Kidney (tissue), 14 donors: Measurements from ENCODE around the gene WNK2. TPM values are rescaled to one million over a fixed set of nuclear protein-coding genes. Genes with fewer than 3 reads are reported as not detected.

Experiments
- DNase-seq, 5 donors: peaks; one replicate each; pipeline ENCODE4 v3.0.0-alpha.2; 2013 to 2020
- FAIRE-seq: peaks from 2 replicates; lab custom pipeline; 2012; peaks lifted over from hg19 to GRCh38; lab: Jason Lieb, UNC
- H3K27ac ChIP-seq, 2 donors: one replicate each; pipeline ENCODE4 v1.7.0; 2013; ENCODE audit warnings: low read depth in 2 of 2, low read length in 2 of 2, inconsistent platforms in 1 of 2
- H3K27me3 ChIP-seq: one replicate; pipeline ENCODE4 v1.7.1; 2013; ENCODE audit warnings: low read length, inconsistent platforms; ENCODE audit not compliant: control insufficient read depth, insufficient read depth
- H3K36me3 ChIP-seq, 3 donors: one replicate each; pipeline versions ENCODE4 v1.7.0 to v1.7.1; 2013; ENCODE audit warnings: low read length in 3 of 3, control low read depth in 1 of 3, inconsistent platforms in 1 of 3; ENCODE audit not compliant: insufficient read depth in 3 of 3, control insufficient read depth in 2 of 3
- H3K4me1 ChIP-seq, 3 donors: one replicate each; pipeline versions ENCODE4 v1.7.0 to v1.7.1; 2013; ENCODE audit warnings: low read length in 3 of 3, inconsistent platforms in 1 of 3, low read depth in 1 of 3; ENCODE audit not compliant: control insufficient read depth in 2 of 3, insufficient read depth in 2 of 3
- H3K4me3 ChIP-seq, 3 donors: one replicate each; pipeline versions ENCODE4 v1.7.0 to v1.8.1; 2013; ENCODE audit warnings: low read length in 3 of 3, control low read depth in 1 of 3, inconsistent platforms in 1 of 3
- H3K9ac ChIP-seq, 3 donors: one replicate each; pipeline versions ENCODE4 v1.7.0 to v1.7.1; 2013; ENCODE audit warnings: low read length in 3 of 3, control low read depth in 1 of 3, inconsistent platforms in 1 of 3
- H3K9me3 ChIP-seq, 3 donors: one replicate each; pipeline versions ENCODE4 v1.7.0 to v1.7.1; 2013; ENCODE audit warnings: low read length in 3 of 3, control low read depth in 1 of 3, inconsistent platforms in 1 of 3; ENCODE audit not compliant: control insufficient read depth in 2 of 3, insufficient read depth in 1 of 3
- CTCF ChIP-seq: IDR thresholded peaks from 3 replicates; pipeline ENCODE4 v1.5.1; 2012; ENCODE audit warnings: mild to moderate bottlenecking, moderate library complexity, borderline replicate concordance; ENCODE audit not compliant: insufficient read depth; ENCODE audit errors: extremely low read depth
- intact Hi-C: fragments of 100-400 bp; cut with DNase I; formaldehyde crosslinking; loops from one replicate; pipeline ENCODE4 v1.11.1; 2022
- polyA plus RNA-seq: library from polyadenylated mRNA; stranded (reverse); fragments of 350-450 nt; fragmentation: Illumina TruSeq; extraction: RNeasy Lipid Tissue Mini Kit (QIAGEN cat#74804); gene quantifications from one replicate; pipeline ENCODE4 v1.2.3, GENCODE V29; 2014; ENCODE audit warnings: low read depth, low replicate concordance; ENCODE audit not compliant: insufficient read depth
- total RNA-seq: library from RNA; stranded (reverse); fragmentation: NEBNext Ultra II Directional; extraction: Animal tissue kit (Norgen Biotek cat#: 25700); gene quantifications from one replicate; pipeline ENCODE4 v1.2.1, GENCODE V29; 2021
- donor health status: control.
- donor health status: control.
- donor health status: control.
- donor health status: control.
- donor health status: control.
- donor health status: DM: yes; HTN: yes; CAD: no.
- donor health status: Normal renal cell carcinoma (clear cell type).

The WNK2 gene
- total and polyA plus RNA-seq, 2 donors from 2014 or later = 1.5 to 4.8 TPM

GRCh38 chr9:93361995-93362394, 178.1 kb downstream of the WNK2 start:
- no peak for DNase-seq
- Histone ChIP-seq H3K9me3 (peaks cover 0 to 5% (median 0%) of the 10 kb centered on the region in 3 donors), H3K27ac (no peak overlapping the region), H3K27me3 (no peaks in the 10 kb centered on the region), H3K36me3 (no peaks in the 10 kb centered on the region), H3K4me1 (no peaks in the 10 kb centered on the region), H3K9ac (no peak overlapping the region), H3K4me3 (no peak overlapping the region)
- intact Hi-C loops = no loop called here
- no peak for TF ChIP-seq CTCF
- FAIRE-seq = no peak

- TF ChIP-seq CTCF = no peak
- no peaks in the 10 kb centered on the region for H3K4me1 ChIP-seq
- FAIRE-seq (no peak), DNase-seq (no peak)
- H3K4me3 ChIP-seq = no peak overlapping the region
- H3K27me3 ChIP-seq = no peaks in the 10 kb centered on the region
- no peak overlapping the region for H3K27ac ChIP-seq
- peaks cover 0 to 5% (median 0%) of the 10 kb centered on the region in 3 donors for H3K9me3 ChIP-seq
- no peaks in the 10 kb centered on the region for H3K36me3 ChIP-seq
- intact Hi-C loops = no loop called here
- H3K9ac ChIP-seq = no peak overlapping the region
These were observed 180.9 kb downstream of the WNK2 start for GRCh38 chr9:93364734-93365426.

GRCh38 chr9:93365427-93366118, 181.6 kb downstream of the WNK2 start:
- Histone ChIP-seq H3K4me1 (no peaks in the 10 kb centered on the region), H3K9me3 (peaks cover 0 to 5% (median 0%) of the 10 kb centered on the region in 3 donors), H3K4me3 (no peak overlapping the region), H3K36me3 (no peaks in the 10 kb centered on the region), H3K27me3 (no peaks in the 10 kb centered on the region), H3K27ac (no peak overlapping the region), H3K9ac (no peak overlapping the region)
- FAIRE-seq (no peak), DNase-seq (no peak)
- TF ChIP-seq CTCF = no peak
- intact Hi-C loops = no loop called here
